Measurements from ENCODE around the gene GAS2L3. TPM values are rescaled to one million over a fixed set of nuclear protein-coding genes. Genes with fewer than 3 reads are reported as not detected.

GAS2L3 gene
- total and polyA plus RNA-seq, 2 of the 13 experiments (the other 11 are each of a cell fraction or from before 2014, with no cell fraction given), result 7.0 to 20.8 TPM

- no peak for TF ChIP-seq TBX3 (IDR thresholded peaks at IDR 0.05; ENCODE audit: borderline replicate concordance)
- TF ChIP-seq ZNF709 (CRISPR knock-in tag; IDR thresholded peaks at IDR 0.05), result no peak
- TF ChIP-seq POLR2AphosphoS5 (IDR thresholded peaks at IDR 0.05; ENCODE audit: low read depth, low read length), result no peak
Measured at GRCh38 chr12:100656856-100657255, 83.4 kb downstream of the GAS2L3 start (continued).

GRCh38 chr12:100661300-100661951, 87.9 kb downstream of the GAS2L3 start:
- in situ Hi-C loops (cut with HindIII; ENCODE audit: extremely low pct_ligation_motif_present, low pct_unique_long_range_greater_than_20kb) (no loop called here), intact Hi-C loops (cut with micrococcal nuclease; ENCODE audit: unreplicated experiment) (no loop called here)
- Histone ChIP-seq H3K79me2 (ENCODE audit: insufficient read depth, low read length) (no peaks in the 10 kb centered on the region), H3K27ac (ENCODE audit: extremely low read length, insufficient read depth, low read length) (no peak overlapping the region), H3K4me2 (ENCODE audit: low read depth, low read length) (no peak overlapping the region), H3K27me3 (ENCODE audit: control insufficient read depth in 1 of 2, insufficient read depth in 2 of 2, low read length in 2 of 2) (peaks cover 1 to 8% of the 10 kb centered on the region in 2 experiments; a peak in 2 of 5 replicates), H4K20me1 (ENCODE audit: insufficient read depth, low read length) (no peaks in the 10 kb centered on the region), H3K9me3 (ENCODE audit: low read length) (no peaks in the 10 kb centered on the region), H2AFZ (ENCODE audit: low read length) (no peak overlapping the region), H3K4me1 (ENCODE audit: insufficient read depth, low read length) (no peaks in the 10 kb centered on the region), H3K4me3 (replicated peaks in 1 of 3; ENCODE audit: insufficient read depth in 1 of 3, low read depth in 2 of 3, low read length in 3 of 3) (no peak overlapping the region), H3K36me3 (replicated peaks in 1 of 2; ENCODE audit: control insufficient read depth in 1 of 2, insufficient read depth in 2 of 2, low read length in 2 of 2) (no peaks in the 10 kb centered on the region), H3K9ac (ENCODE audit: insufficient read depth, low read depth, low read length) (no peak overlapping the region)
- FAIRE-seq (no peak), ATAC-seq (no peak), DNase-seq (ENCODE audit: low spot score) (no peak)
- TF ChIP-seq GATAD2A (CRISPR knock-in tag; IDR thresholded peaks at IDR 0.05) (no peak), PHF20 (CRISPR knock-in tag; IDR thresholded peaks at IDR 0.05) (no peak), ZNF333 (CRISPR knock-in tag; IDR thresholded peaks at IDR 0.05; ENCODE audit: borderline replicate concordance) (no peak), ZNF577 (CRISPR knock-in tag; IDR thresholded peaks at IDR 0.05; ENCODE audit: borderline replicate concordance, low read depth) (no peak), ZSCAN29 (CRISPR knock-in tag; conservative IDR thresholded peaks at IDR 0.05) (no peak), PBX2 (CRISPR knock-in tag; IDR thresholded peaks at IDR 0.05) (no peak), KDM3A (CRISPR knock-in tag; IDR thresholded peaks at IDR 0.05; ENCODE audit: low read depth) (no peak), ZNF547 (CRISPR knock-in tag; IDR thresholded peaks at IDR 0.05) (no peak), HOXA7 (CRISPR knock-in tag; IDR thresholded peaks at IDR 0.05) (no peak), XBP1 (CRISPR knock-in tag; IDR thresholded peaks at IDR 0.05) (no peak)
- no TSS peak for BruUV-seq (replicated peaks)
- ChIA-PET POLR2A (no interaction called here), CTCF (ENCODE audit: low intra/inter-chr PET ratio, low total read pairs) (no interaction called here)
- WGBS (ENCODE audit: low lambda C conversion rate), result 30% methylated on average over 6 of the region's 6 CpGs
